ENCODE results near the gene TMEM183A.
"Not testable (repeated sequence)": the region's sequence is repeated elsewhere in the genome, so short reads cannot be mapped to it uniquely, and the experiment has no call there.

TMEM183A gene

DNA sequence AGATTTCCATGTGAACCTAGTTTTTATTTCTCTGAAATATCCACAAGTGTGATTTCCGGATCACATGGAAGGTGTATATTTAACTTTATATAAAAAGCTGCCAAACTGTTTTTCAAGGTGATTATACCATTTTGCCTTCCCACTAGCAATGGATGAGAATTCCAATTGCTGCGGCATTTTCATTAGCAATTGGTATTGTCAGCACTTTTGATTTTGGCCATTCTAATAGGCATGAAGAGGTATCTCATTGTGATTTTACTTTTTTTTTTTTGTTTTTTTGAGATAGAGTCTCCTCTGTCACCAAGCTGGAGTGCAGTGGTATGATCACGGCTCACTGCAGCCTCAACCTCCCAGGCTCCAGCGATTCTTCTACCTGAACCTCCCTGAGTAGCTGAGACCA is 35.1 kb upstream of the TMEM183A start:
- H3K27me3 ChIP-seq (ENCODE audit: insufficient read depth, low read length), result peaks cover 21% of the 10 kb centered on the region
- no peaks in the 10 kb centered on the region for H3K36me3 ChIP-seq (ENCODE audit: insufficient read depth, low read length)
- no peak overlapping the region for H3K4me3 ChIP-seq (ENCODE audit: low read length)
- H3K4me1 ChIP-seq (ENCODE audit: insufficient read depth, low read length), result peaks cover 12% of the 10 kb centered on the region
- no peaks in the 10 kb centered on the region for H3K9me3 ChIP-seq (ENCODE audit: low read length)
- H2AFZ ChIP-seq (ENCODE audit: low read depth, low read length), result no peak overlapping the region

DNA sequence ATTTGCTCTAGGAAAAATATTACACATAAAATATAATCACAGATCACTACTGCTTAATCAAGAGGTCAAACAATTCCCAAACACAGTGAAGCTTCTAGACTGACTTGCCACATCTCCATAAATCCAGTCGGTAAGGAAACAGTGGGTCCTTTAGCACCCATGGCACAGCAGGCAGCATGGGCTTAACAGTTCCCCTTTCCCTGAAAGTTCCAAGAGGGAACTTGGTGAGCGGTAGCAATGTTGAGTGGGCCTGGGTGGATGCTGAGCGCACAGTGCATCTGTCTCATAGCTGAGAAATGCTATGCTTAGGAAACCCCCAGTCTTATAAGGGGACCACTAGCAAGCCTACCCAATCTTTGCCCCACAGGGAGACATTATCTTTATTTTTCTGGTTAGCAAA is 32.3 kb upstream of the TMEM183A start:
- H3K36me3 ChIP-seq (ENCODE audit: insufficient read depth, low read length), result no peaks in the 10 kb centered on the region
- peaks cover 36% of the 10 kb centered on the region for H3K27me3 ChIP-seq (ENCODE audit: insufficient read depth, low read length)
- H2AFZ ChIP-seq (ENCODE audit: low read depth, low read length), result no peak overlapping the region
- H3K4me3 ChIP-seq (ENCODE audit: low read length), result no peak overlapping the region
- no peaks in the 10 kb centered on the region for H3K9me3 ChIP-seq (ENCODE audit: low read length)
- no peaks in the 10 kb centered on the region for H3K4me1 ChIP-seq (ENCODE audit: insufficient read depth, low read length)

DNA sequence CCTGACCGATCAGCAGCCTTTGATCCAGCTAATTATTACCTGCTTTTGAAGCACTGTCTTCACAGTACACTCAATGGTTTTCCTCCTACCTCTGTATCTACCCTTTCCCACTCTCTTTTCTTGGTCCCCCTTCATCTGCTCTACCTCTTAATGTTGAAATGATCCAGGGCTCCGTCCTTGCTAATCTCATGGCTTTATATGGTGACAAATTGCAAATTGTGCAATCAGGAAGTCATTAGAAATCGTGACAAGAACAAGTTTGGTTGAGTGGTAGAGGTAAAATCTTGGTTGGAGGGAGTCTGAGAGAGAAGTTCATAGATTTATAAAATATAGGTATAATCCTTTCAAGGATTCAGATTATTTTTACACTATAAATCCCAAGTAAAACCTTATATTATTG is 30.5 kb upstream of the TMEM183A start:
- no peaks in the 10 kb centered on the region for H3K9me3 ChIP-seq (ENCODE audit: low read length)
- peaks cover 43% of the 10 kb centered on the region for H3K27me3 ChIP-seq (ENCODE audit: insufficient read depth, low read length)
- H3K4me1 ChIP-seq (ENCODE audit: insufficient read depth, low read length), result no peaks in the 10 kb centered on the region
- no peak overlapping the region for H3K4me3 ChIP-seq (ENCODE audit: low read length)
- no peak overlapping the region for H2AFZ ChIP-seq (ENCODE audit: low read depth, low read length)
- no peaks in the 10 kb centered on the region for H3K36me3 ChIP-seq (ENCODE audit: insufficient read depth, low read length)

DNA sequence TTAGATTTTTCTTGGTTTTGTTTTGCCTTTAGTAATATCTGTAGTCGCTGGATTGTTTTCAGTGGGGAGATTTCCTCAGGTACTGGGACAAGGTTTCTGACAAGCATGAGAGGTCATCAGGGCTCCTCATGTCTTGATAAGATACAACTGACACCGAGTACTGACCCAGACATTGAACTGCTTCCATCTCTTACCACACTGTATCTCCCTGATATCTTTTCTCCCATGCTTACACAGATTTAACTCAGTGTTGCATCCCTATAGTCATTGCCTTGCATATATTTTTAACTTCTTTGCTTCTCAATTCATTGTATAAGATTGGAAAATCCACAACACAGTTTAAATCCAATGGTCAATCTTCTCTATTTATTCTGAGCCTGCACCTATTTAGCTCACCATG is 27.7 kb upstream of the TMEM183A start:
- no peak overlapping the region for H2AFZ ChIP-seq (ENCODE audit: low read depth, low read length)
- H3K4me3 ChIP-seq (ENCODE audit: low read length), result no peak overlapping the region
- H3K9me3 ChIP-seq (ENCODE audit: low read length), result no peaks in the 10 kb centered on the region
- peaks cover 36% of the 10 kb centered on the region for H3K27me3 ChIP-seq (ENCODE audit: insufficient read depth, low read length)
- no peaks in the 10 kb centered on the region for H3K36me3 ChIP-seq (ENCODE audit: insufficient read depth, low read length)
- no peaks in the 10 kb centered on the region for H3K4me1 ChIP-seq (ENCODE audit: insufficient read depth, low read length)

DNA sequence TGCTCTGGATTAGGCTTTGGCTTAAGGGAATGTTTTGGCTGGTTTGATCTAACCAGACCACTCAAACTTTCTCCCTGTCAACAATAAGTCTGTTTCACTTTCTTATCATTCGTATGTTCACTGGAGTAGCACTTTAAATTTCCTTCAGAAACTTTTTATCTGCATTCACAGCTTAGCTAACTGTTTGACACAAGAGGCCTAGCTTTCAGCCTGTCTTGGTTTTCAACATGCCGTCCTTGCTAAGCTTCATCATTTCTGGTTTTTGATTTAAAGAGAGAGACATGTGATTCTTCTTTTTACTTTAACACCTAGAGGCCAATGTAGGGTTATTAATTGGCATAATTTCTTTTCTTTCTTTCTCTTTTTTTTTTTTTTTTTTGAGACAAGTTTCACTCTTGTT is 25.2 kb upstream of the TMEM183A start:
- peaks cover 28% of the 10 kb centered on the region for H3K27me3 ChIP-seq (ENCODE audit: insufficient read depth, low read length)
- H3K36me3 ChIP-seq (ENCODE audit: insufficient read depth, low read length), result no peaks in the 10 kb centered on the region
- no peak overlapping the region for H3K4me3 ChIP-seq (ENCODE audit: low read length)
- H3K4me1 ChIP-seq (ENCODE audit: insufficient read depth, low read length), result no peaks in the 10 kb centered on the region
- H3K9me3 ChIP-seq (ENCODE audit: low read length), result no peaks in the 10 kb centered on the region
- H2AFZ ChIP-seq (ENCODE audit: low read depth, low read length), result no peak overlapping the region

DNA sequence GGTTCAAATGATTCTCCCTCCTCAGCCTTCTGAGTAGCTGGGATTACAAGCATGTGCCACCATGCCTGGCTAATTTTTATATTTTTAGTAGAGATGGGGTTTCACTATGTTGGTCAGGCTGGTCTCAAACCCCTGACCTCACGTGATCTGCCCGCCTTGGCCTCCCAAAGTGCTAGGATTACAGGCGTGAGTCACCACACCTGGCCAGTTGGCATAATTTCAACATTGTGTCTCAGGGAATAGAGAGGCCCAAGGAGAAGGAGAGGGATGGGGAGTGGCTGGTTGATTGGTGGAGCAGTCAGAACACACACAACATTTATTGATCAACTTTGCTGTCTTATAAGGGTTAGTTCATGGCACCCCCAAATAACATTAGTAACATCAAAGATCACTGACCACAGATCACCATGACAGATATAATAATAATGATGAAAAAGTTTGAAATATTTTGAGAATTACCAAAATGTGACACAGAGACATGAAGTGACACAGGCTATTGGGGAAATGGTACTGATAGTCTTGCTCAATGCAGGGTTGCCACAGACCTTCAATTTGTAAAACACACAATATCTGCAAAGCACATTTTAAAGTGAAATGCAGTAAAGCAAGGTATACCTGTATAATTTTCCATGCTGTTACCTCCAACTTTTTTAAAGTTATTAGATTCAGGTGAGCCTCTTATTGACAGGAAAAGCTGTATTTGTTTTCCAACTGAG is 24.3 kb upstream of the TMEM183A start:
- Histone ChIP-seq H3K9me3 (ENCODE audit: low read length) (no peaks in the 10 kb centered on the region), H2AFZ (ENCODE audit: low read depth, low read length) (no peak overlapping the region), H3K27me3 (ENCODE audit: insufficient read depth, low read length) (peaks cover 32% of the 10 kb centered on the region), H3K4me1 (ENCODE audit: insufficient read depth, low read length) (no peaks in the 10 kb centered on the region), H3K4me3 (ENCODE audit: low read length) (no peak overlapping the region), H3K36me3 (ENCODE audit: insufficient read depth, low read length) (no peaks in the 10 kb centered on the region)

DNA sequence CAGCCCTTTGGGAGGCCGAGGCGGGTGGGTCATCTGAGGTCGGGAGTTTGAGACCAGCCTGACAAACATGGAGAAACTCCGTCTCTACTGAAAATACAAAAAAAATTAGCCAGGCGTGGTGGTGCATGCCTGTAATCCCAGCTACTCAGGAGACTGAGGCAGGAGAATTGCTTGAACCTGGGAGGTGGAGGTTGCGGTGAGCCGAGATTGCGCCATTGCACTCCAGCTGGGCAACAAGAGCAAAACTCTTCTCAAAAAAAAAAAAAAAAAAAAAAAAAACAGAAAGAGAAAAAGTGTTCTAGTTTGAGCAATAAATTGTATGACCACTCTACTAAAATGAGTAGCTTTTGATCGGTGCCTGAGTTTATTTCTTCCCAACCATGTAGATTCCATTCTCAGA is 21.1 kb upstream of the TMEM183A start:
- H3K36me3 ChIP-seq (ENCODE audit: insufficient read depth, low read length); H3K4me3 ChIP-seq (ENCODE audit: low read length); H2AFZ ChIP-seq (ENCODE audit: low read depth, low read length); H3K4me1 ChIP-seq (ENCODE audit: insufficient read depth, low read length); H3K9me3 ChIP-seq (ENCODE audit: low read length): not testable (repeated sequence)
- H3K27me3 ChIP-seq (ENCODE audit: insufficient read depth, low read length), result peaks cover 27% of the 10 kb centered on the region

DNA sequence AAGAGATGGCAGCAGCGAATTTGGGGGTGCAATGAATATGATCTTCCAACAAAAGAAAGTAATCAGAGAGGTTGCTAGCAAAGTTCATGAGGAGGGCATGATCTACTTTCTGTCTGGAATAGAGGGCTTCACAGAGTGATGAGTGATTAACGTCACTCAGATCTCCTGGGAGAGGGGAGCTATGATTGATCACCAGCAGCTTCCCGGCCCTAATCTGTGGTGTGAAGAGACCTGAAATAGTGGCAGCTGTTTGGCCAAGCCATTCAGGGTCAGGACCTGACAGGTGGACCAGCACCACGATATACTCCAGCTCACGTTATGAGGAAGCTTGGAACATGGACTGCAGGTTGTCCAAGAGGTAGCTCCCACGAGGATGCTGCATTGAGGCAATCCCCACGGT is 19.9 kb upstream of the TMEM183A start:
- no peaks in the 10 kb centered on the region for H3K9me3 ChIP-seq (ENCODE audit: low read length)
- no peaks in the 10 kb centered on the region for H3K36me3 ChIP-seq (ENCODE audit: insufficient read depth, low read length)
- H2AFZ ChIP-seq (ENCODE audit: low read depth, low read length), result no peak overlapping the region
- no peak overlapping the region for H3K4me3 ChIP-seq (ENCODE audit: low read length)
- no peaks in the 10 kb centered on the region for H3K4me1 ChIP-seq (ENCODE audit: insufficient read depth, low read length)
- peaks cover 27% of the 10 kb centered on the region for H3K27me3 ChIP-seq (ENCODE audit: insufficient read depth, low read length)

DNA sequence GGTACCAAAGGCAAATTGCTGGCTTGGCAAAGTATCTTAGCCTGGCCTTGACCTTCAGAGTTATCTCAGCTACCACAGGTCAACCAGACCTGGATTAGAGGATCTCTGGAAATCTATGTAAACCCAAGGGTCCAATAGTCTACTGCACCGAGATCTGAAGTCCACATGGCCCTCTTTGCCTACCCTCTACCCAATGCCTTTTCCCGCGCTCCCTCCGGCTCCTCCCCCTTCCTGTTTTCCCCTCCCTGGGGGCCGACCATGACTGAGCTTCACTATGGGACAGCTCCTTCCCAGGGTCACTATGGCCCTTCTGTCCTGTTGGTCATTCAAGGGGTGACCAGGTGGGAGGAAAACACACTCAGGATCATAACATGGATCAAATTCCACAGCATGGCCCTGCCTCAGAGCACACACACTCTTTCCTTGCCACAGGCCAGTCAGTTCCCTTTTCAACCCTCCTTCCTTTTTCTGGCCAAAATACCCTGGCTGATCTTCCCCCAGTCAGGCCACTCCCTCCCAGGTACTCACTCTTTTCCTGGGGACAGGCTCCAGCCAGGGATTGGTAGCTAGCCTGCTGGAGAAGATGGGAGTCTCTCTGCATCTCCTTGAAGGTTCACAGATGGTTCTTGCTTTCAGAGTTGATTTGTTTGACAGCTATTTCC is 19.1 kb upstream of the TMEM183A start:
- Histone ChIP-seq H3K4me1 (ENCODE audit: insufficient read depth, low read length) (no peaks in the 10 kb centered on the region), H2AFZ (ENCODE audit: low read depth, low read length) (no peak overlapping the region), H3K4me3 (ENCODE audit: low read length) (no peak overlapping the region), H3K27me3 (ENCODE audit: insufficient read depth, low read length) (peaks cover 27% of the 10 kb centered on the region), H3K36me3 (ENCODE audit: insufficient read depth, low read length) (no peaks in the 10 kb centered on the region), H3K9me3 (ENCODE audit: low read length) (no peaks in the 10 kb centered on the region)

DNA sequence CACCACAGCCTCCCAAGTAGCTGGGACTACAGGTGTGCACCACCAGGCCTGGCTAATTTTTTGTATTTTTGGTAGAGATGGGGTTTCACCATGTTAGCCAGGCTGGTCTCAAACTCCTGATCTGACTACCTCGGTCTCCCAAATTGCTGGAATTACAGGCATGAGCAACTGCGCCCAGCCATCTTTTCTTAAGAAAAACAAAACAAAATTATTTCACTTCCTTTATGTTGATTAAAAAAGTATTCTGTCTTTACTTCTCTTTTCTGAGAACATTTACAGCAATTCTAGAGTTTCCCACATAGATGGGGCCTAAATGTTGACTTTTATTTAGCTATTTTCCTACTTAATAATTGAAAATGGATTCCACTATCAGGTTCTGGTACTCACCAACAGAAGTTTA is 17.3 kb upstream of the TMEM183A start:
- Histone ChIP-seq H2AFZ (ENCODE audit: low read depth, low read length) (no peak overlapping the region), H3K4me1 (ENCODE audit: insufficient read depth, low read length) (no peaks in the 10 kb centered on the region), H3K9me3 (ENCODE audit: low read length) (no peaks in the 10 kb centered on the region), H3K27me3 (ENCODE audit: insufficient read depth, low read length) (peaks cover 27% of the 10 kb centered on the region), H3K36me3 (ENCODE audit: insufficient read depth, low read length) (no peaks in the 10 kb centered on the region), H3K4me3 (ENCODE audit: low read length) (no peak overlapping the region)

DNA sequence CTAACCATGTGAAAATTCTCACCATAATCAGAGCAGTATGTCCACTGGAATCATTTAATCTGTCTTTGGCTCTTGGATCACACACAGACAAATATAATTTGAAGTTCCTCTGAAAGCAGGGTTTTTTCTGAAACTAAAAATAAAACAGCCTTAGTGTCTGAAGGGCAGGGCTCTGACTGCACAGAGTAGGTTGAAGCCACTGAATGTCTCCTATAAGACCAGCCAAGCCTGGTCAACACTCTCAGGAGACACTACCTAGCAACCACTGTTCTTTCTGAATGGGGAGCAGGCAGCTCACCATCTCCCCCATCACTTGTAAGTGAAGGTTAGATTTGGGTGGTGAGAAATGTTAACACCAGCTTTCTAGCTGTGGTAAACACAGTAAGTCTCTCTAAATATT is 16.1 kb upstream of the TMEM183A start:
- Histone ChIP-seq H3K4me3 (ENCODE audit: low read length) (no peak overlapping the region), H2AFZ (ENCODE audit: low read depth, low read length) (no peak overlapping the region), H3K4me1 (ENCODE audit: insufficient read depth, low read length) (no peaks in the 10 kb centered on the region), H3K27me3 (ENCODE audit: insufficient read depth, low read length) (peaks cover 31% of the 10 kb centered on the region), H3K36me3 (ENCODE audit: insufficient read depth, low read length) (no peaks in the 10 kb centered on the region), H3K9me3 (ENCODE audit: low read length) (no peaks in the 10 kb centered on the region)

DNA sequence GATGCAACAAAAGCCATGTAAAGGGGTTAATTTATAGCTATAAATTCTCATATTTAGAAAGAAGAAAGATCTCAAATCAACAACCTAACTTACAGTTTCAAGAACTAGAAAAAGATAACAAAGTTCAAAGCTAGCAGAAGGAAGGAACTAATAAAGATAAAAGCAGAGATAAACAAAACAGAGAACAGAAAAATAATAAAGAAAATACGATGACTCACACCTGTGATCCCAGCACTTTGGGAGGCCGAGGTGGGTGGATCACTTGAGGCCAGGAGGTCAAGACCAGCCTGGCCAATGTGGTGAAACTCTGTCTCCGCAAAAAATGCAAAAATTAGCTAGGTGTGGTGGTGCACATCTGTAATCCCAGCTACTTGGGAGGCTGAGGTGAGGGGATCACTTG is 12.4 kb upstream of the TMEM183A start:
- H3K27me3 ChIP-seq (ENCODE audit: insufficient read depth, low read length), result peaks cover 11% of the 10 kb centered on the region

DNA sequence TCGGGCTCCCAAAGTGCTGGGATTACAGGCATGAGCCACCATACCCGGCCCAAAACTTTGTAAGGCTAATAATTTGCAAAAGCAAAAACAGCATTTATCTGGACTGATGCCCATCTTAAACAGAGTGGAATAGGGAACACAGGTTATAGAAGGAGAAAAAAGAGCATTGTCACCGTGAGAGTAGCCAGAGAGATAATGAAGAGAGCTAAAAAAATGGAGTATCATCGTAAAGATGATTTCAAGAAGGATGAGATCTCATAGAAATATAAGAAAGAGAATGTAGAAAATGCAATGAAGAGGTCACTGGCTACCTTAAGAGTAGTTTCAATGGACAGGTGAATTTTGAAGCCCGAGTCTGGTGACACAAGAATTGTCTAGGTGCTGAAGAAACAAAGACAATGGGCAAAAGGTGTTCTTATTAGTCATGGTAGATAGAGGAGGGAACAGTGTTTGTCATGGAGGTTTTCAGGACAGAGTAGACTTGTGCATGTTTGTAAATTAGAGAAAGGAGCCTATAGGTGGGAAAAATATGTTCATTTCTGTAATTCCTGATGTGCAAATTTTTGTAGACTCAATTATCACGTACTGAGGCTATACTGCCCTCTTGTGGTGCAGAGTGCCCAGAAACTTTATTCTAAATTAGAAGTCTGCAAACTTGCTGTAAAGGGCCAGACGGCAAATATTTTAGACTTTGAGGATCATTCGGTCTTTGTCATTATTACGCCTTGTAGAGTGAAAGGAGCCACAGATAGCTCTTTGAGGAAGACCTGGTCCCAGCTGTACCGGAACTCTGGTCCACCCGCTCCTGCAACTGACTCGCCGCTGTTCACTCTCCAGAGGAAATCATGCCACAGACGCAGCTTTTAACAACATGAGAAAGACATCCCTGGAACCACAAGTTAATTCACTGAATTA is 8.1 kb upstream of the TMEM183A start:
- no peaks in the 10 kb centered on the region for H3K4me1 ChIP-seq (ENCODE audit: insufficient read depth, low read length)
- no peaks in the 10 kb centered on the region for H3K9me3 ChIP-seq (ENCODE audit: low read length)
- H3K27me3 ChIP-seq (ENCODE audit: insufficient read depth, low read length), result peaks cover 6% of the 10 kb centered on the region
- no peaks in the 10 kb centered on the region for H3K36me3 ChIP-seq (ENCODE audit: insufficient read depth, low read length)
- no peak overlapping the region for H3K4me3 ChIP-seq (ENCODE audit: low read length)
- H2AFZ ChIP-seq (ENCODE audit: low read depth, low read length), result no peak overlapping the region

More for the DNA sequence above, 12.4 kb upstream of the TMEM183A start:
- Histone ChIP-seq H3K4me3 (ENCODE audit: low read length) (no peak overlapping the region), H3K36me3 (ENCODE audit: insufficient read depth, low read length) (no peaks in the 10 kb centered on the region), H3K9me3 (ENCODE audit: low read length) (no peaks in the 10 kb centered on the region), H3K4me1 (ENCODE audit: insufficient read depth, low read length) (no peaks in the 10 kb centered on the region), H2AFZ (ENCODE audit: low read depth, low read length) (no peak overlapping the region)

All from neuron (in vitro differentiated cells).